Endometrium (tissue), 2 donors: Measurements from ENCODE around the gene SCUBE3.

ENCODE experiments used
- FAIRE-seq: peaks from 2 replicates; lab custom pipeline; 2012; peaks lifted over from hg19 to GRCh38; lab: Jason Lieb, UNC
- donor health status: control.
- donor health status: control.

The SCUBE3 gene

DNA sequence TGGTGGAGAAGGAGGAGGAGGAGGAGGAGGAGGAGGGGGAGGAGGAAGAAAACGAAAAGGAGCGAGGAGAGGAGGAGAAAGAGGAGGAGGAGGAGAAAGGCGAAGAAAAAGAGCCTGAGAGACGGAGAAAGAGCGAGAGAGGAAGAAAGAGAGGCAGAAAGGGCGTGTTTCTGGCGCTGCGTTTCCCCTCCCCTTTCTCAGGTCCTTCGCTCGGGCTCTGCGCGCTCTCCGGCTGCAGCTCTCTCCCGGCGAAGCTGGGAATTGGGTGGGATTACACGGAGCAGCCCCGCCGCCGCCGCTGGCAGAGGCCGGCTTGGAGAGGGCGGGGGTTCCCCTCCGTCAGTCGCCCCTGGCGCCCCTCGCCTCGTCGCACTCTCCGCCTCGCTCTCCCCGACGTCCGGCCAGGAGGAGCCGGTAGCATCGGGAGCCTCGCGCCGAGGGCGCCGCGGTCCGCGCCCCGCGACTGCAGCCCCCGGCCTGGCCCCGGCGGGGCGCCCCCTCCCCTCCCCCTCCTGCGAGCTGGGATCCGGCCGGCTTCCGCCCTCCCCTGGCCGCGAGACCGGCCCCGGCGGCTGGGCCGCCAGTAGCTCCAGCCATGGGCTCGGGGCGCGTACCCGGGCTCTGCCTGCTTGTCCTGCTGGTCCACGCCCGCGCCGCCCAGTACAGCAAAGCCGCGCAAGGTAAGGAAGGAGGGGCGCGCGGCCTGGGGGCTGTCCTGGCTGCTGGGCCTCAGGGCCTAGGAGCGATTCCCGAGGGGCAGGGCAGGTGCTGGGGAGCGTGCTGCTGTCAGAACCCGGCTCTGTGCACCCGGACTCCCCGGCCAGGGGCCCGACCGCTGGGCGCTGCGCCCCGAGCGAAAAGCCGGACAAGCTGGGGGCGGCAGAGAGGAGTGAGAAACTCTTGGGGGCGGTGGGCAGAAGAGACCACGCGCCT is at the start of gene SCUBE3:
Gene SCUBE3 (plus strand): TSS at position 133 of the 933 bp plus-strand sequence. CDS start 463 bp downstream, at position 596.
- FAIRE-seq = no peak

DNA sequence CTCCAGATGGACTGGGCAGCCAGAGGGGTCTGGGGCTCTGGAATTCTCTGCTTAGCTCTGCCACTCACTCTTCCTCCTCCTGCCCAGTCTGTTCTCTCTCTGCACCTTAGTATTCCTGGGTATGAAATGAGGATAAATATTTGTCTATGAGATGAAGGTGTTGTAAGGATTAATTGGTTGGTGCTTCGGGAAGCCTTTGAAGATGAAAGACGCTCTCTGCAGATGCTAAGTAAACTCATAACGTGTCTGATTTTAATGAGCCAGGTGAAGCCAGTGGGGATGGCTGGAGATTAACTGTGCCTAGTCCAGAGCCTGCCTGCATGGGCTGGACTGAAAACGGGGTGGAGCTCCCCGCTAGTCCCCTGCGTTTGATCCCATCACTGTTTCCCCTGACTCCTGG is 49.5 kb upstream of the SCUBE3 start:
- FAIRE-seq = no peak

DNA sequence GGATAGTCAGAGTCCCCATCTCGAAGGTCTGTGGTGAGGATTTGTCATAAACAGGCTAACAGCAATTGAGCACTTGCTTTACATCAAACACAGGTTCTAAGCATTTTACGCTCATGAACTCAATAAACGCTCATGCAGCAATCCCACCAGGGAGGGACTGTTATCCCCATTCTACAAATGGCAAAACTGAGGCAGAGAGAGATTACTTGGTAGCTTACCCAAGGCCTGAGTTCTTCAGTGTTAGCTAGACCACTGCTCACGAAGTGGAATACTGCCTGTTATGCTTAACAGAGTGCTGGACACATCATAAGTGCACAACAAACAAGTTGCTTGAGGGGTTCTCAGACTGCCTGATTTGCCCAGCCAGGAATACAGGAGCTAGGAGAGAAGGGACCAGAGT is 48.9 kb upstream of the SCUBE3 start:
- FAIRE-seq = no peak

DNA sequence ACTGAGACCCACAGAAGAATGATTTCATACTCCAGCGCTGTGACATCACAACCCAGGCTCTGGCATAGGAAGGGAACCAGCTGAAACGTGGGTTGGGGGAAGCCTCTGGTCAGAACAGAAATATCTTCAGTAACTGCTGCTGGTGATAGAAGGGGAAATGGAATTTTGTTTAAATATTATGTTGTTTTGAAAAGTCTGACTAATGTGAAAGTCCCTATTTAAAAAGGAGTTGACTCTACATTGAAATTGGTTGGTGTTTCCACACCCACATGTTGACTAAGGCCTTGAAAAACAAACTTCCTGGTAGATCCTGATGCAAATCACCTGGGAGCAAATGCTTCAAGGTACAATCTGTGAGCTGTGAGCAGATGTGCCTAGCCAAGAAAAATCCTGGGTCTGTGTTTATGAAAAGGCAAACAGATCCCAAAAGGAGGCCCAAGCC is 48.1 kb upstream of the SCUBE3 start:
- no peak for FAIRE-seq

DNA sequence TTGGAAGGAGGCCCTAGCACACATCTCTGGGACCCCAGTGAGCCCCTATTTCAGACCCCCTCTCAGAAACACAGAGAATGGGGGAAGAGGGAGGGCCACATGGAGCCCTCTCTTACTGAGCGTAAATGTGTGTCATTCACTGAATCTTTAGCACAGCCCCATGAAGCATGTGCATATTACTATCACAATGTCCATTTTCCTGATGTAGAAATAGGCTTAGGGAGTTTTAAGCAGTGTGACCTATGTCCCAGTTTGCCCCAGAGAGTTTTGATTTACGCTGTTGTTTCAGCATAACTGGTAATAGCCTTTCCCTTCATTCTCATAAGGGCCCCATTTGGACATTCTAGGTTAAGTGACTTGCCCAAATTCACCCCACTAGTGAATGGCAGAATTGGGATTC is 47.6 kb upstream of the SCUBE3 start:
- no peak for FAIRE-seq

DNA sequence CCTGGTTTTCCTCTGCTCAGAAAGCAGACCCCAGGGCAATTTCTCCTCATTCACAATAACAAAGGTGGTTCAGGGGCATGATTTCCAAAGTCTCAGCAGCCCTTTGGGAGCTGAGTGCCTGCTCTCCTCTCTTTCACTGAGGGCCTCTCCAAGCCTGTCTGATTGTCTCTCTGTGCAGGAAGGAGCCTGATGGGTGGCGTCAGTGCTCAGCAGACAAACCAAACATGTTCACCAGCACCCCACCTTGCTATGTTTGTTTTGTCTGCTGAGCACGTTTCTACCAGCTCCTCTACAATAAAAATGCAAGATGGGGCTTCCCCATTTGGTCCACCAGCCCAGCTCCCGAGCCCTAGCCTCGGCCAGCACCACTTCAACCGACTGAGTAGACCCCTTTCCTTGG is 47.2 kb upstream of the SCUBE3 start:
- no peak for FAIRE-seq

DNA sequence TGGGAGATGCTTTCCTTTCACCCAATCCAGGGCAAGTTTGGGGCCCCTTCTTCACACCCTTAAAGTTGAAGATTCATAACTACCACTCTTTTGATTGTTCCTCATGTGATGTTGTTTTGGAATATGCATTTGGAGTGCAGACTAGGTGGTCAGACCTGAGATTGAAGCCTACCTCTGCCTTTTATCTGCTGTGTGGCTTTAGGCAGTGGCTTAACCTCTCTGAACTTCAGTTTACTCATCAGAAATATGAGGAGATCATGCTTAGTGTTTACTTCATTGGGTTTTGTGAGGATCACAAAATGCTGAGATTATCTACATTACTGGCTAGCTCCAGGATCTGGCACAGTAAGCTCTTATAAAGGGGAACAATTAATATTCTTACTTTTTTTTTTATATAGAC is 46.3 kb upstream of the SCUBE3 start:
- FAIRE-seq = no peak

DNA sequence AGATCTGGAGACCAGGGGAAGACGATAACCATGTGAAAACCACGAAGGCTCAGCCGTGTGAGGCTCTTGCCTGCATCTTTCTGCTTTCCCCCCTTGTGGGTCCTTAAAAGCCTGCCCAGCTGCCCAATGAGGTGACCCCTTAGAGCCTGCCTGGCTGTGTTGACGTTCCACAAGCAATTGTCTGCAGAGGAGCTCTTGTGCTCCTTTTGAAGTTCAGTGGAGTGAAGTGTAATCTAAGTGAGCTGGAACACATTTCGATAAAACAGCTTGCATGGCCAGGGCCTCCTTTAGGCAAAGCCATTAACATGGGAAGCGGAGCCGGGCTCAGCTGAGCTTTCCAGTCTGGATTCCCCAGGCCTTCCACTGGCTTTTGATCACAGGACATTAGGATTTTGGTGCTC is 45.3 kb upstream of the SCUBE3 start:
- no peak for FAIRE-seq

DNA sequence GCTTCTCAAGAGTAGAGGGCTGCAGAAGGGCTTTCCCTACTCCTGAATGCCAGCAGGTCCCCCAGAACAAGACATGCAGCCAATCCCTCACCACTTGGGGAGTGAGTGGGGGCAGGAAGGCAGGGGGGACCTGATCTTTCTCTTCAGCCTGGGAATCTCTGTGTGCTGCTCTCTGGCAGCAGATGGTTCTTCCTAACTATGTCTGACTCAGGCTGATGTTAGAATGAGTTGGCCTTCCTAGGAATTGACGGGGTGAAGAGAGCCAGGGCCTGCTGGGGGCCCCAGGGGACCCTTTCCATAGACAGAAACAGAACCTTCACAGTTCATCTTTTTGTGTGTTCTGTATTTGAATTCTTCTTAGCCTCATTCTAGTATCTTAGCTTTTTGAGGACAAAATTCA is 43.6 kb upstream of the SCUBE3 start:
- FAIRE-seq = no peak

DNA sequence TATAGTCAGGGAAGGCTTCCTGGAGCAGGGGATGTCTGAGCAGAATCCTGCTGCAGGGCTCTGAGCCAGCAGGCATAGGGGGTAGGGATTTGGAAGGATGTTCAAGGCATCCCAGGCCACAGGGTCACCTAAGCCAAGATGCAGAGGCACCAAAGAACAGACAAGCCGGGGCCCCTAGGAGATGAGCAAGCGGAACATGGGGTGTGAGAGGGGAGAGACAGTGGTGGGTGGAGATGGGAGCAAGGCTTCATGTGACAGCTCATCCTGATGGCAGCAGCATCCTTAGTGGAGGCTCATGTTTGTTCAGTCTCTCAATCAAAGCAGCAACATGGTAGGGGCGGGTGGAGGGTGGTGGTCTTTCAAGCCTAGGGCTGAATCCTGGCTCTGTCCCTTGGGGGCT is 42.9 kb upstream of the SCUBE3 start:
- no peak for FAIRE-seq

DNA sequence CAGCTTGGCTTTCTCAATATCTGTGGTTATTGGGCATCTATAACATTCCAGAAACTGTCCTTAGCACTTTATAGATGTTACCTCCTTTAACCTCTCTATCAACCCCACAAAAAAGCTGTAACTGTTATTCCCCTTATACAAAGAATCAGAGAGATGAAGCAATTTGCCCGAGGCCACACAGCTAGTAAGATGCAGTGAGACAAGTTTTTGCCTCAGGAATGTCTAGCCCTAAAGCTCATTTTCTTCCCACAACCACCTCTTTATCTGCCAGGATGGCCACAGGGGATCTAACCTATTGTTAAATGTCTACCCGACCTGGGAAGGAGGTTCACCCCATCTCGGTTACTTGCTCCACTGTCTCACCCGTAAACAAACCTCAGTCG is 40.7 kb upstream of the SCUBE3 start:
- FAIRE-seq = no peak

DNA sequence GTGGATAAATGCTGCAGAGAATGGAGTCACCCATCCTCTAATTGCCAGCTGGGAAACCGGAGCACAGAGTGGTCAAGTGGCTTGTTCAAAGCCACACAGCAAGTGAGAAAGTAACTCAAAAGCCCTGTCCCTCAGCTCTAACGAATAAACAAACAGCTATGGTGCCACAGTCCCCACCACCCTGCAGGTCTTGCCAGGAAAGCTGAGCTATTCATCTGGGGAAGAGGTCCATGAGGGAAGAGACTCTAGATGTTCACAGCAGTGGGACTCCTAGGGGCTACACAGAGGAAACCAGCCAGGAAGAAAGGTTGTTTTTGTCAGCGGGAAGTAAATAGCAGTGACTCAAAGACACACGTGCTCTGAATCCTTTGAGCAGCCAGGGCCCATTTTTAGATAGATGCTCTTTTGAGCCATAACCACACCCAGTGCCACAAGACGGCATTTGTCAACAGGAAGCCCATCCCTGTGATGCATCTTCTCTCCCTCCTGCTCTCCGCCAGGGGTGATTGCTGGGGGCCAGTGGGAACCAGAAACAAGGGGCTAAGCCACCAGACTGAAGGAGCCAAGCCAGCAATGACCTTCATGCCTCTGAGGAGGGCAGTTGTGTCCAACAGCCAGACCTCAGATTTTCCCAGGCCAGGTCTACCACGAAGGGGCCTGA is 40.2 kb upstream of the SCUBE3 start:
- no peak for FAIRE-seq

DNA sequence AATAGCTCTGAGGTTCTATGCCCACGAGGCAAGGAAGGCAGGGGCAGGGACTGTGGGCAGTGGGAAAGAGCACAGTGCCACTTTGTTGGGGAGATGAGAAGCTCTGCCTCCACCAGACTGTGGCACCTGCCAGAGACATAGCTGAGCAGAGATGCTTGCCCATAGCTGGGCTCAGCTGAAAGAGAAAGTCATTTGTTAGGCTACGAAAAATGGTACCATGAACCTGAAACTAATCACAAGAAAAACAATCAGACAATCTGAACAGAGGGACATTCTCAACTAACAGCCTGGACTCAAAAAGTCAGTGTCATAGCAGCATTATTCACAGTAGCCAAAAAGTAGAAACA is 39.7 kb upstream of the SCUBE3 start:
- FAIRE-seq = no peak

DNA sequence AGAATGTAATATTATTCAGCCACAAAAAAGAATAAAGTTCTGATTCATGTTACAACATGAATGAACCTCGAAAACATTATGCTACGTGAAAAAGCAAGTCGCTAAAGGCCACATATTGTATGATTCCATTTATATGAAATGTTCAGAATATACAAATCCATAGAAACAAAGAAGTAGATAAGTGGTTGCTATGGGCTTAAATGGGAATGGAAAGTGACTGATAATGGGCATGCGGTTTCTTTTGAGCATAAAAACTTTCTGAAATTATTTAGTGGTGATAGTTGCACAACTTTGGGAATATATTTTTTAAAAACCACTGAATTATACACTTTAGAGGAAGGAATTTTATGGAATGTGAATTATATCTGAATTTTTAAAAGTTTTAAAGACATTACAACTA is 39.3 kb upstream of the SCUBE3 start:
- FAIRE-seq = no peak

DNA sequence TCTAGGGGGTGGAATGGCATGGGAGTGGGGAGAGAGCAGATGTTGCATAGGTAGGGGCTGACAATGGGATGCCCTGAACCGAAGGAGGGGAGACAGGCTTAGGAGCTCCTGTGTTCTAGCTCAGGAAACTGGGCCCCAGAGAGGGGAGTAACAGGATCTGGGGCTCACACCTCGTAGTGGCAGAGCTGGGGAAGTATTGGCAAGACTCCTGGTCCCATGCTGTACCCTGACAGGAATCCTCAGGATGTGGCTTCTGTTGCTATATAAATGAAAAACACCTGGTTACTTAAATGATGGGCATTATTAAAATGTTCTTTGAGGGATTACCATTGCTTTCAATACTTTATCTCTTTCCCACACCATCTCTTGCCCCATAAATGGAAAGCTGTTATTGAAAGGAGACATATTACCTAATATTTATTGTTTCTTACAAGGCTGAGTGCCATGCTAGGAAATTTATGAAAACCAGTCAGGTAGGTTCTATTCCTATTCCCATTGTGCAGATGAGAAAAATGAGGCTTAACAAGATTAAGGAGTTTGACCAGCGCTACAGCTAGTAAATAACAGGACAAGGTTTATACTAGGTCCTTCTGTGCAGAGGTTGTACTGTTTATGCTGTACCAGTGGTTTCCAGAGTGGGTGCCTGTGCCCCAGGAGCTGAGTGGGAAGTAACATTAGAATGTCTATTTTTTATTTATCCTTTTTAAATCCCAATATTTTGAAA is 37.3 kb upstream of the SCUBE3 start:
- FAIRE-seq = no peak

DNA sequence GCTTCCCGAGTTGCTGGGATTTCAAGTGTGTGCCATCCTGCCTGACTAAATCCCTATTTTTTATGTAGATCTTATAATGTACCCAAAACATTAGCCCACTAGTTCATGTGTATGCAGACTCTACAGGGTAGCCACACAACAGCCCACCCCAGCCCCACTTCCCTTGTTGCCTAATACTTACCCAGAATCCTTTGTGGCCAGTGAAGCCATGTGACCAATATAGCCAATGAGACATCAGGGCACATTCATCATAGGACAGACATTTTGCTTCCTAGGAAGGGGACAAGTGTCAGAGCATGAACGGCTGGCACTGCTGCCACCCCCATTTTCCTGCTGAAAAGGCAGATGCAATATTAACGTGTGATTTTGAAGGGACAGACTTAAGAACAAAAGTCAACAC is 36.6 kb upstream of the SCUBE3 start:
- FAIRE-seq = no peak

DNA sequence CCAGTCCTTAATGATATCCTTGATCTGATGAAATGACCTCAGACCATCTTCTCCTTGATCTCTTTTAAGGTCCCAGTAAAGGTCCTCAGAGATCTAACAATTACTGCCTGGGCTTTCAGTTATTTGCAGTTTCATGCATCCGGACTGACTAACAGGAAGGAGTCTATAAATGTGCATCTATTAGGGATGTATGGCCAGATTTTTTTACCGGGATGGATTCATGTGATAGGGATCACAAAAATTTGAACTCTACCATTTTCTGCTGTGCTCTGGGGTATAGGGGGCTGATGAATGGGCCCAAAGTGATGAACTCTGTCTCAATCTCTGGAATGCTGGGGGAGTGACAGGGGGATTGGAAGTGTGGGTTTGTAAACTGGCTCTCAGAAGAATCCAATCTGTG is 36.2 kb upstream of the SCUBE3 start:
- no peak for FAIRE-seq

DNA sequence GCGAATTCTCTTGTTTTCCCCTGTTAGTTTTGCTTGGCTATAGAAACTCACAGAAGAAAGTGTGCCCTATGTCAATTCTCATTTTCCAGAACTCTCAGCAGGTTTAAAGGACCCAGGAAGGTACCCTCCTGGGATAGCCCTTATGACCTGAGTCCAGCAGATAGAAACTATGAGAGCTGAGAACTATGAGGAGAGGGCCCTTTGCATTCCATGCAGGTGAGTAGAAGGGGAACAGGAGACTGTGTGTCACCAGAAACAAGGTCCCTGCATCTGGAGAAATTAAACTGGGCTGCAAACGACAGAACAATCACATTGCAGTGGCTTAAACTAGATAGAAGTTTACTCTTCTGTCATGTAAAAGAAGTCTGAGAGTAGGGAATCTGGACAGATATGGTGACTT is 35.7 kb upstream of the SCUBE3 start:
- FAIRE-seq = no peak

DNA sequence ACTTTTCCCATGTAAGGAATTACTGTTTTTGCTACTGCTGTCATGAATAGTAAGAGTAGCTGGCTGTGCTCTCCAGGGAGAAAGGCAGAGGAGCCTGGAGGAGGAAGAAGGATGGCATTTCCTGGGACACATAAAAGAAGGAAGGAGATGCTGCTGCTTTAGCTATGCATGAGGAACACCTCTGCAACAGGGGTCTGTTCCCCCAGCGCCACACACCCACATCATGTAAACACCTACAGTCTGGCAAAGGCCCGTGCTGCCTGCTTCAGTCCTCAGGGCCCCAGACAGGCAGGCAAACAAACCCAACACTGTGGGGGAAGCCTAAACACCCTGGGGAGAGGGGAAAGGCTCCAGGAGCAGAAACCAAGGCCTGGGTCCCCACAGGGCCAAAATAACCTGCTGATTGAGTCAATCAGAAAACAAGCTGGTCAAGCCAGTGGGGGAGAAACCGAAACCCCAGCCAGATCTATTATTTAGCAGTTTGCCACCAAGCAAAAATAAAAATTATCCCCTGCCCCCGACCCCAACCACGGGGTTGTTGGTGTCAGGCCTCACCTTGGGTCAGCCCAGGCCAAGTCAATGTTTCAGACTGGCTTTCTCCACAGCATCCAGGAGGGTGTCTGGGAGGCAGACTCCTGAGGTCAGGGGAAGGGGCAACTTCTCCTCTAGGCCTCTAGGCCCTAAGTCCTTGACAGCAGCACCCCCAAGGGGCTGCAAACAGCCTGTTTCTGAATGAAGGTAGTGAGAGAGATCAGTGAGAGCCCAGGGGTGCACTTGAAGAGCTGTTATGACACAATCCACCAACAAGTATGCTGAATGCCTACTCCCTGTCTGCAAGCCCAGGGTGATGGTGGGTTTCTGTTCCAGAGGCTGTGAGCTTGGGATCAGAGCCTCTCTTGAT is 34.6 kb upstream of the SCUBE3 start:
- no peak for FAIRE-seq

DNA sequence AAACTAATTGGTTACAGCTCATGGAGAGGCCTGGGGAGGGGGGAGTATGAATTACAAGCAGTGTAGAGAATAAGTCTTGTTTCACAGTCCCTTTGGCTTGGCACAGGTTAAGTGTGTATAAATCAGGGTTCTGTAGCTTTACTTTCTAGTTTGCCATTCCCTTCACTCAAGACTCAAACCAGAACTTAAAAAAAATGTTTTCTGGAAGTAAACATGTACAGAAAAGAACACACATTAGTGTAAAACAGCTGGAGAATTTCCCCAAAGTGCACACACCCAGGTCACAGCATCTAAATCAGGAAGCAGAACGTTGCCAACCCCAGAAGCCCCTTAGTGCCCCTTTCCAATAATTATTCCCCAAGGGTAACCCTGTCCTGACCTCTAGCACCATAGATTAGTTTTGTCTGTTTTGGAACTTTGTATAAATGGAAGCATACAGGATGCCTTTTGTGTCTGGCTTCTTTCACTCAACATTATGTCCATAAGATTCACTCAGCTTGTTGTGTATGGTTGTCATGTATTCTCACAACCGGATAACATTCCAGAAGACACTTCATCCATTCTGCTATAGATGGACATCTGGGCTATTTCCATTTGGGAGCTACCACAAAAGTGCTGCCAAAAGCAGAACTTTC is 33.7 kb upstream of the SCUBE3 start:
- no peak for FAIRE-seq

DNA sequence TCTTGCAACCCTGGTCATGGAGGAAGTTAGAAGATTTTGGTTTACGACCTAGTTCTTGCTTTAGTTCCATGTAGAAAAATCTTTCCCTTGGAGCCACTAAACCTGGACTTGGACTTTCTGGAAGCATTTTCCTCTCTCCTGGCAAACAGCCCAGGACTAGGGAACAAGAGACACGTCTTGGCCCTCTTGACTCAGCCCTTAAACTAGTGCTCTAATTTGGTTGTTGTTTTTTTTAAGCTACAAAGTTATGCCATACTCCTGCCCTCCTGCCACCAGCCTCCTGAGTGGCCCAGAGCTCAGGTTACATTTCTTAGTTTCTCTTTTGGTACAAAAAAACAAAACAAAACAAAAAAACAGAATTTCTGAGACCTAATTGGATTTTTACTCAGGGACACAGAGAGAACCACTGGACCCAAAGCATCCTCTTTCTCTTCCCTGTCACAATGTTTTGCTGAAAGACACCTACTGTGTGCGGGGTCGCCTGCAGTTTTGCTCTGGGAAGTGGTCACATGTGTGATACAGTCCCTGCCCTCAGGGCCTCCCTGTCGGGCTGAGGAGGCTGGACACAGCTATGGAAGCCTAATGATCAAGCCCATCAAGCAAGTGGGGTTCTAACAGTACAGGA is 32.3 kb upstream of the SCUBE3 start:
- no peak for FAIRE-seq
